GM23248 (cell line): ENCODE results near the gene HLCS.

ENCODE experiments used
- EZH2 ChIP-seq: fragments of 200-600 bp; sonication (generic); IDR thresholded peaks from 2 replicates; pipeline ENCODE4 v1.6.1; 2018; ENCODE audit warnings: antibody characterized with exemption, mild to moderate bottlenecking; ENCODE audit not compliant: insufficient read depth, poor library complexity, severe bottlenecking
- EZH2phosphoT487 ChIP-seq: fragments of 200-600 bp; sonication (generic); IDR thresholded peaks from 2 replicates; pipeline ENCODE4 v1.6.1; 2018; ENCODE audit warnings: antibody characterized with exemption, moderate library complexity, mild to moderate bottlenecking, low read depth; ENCODE audit not compliant: insufficient read depth

DNA sequence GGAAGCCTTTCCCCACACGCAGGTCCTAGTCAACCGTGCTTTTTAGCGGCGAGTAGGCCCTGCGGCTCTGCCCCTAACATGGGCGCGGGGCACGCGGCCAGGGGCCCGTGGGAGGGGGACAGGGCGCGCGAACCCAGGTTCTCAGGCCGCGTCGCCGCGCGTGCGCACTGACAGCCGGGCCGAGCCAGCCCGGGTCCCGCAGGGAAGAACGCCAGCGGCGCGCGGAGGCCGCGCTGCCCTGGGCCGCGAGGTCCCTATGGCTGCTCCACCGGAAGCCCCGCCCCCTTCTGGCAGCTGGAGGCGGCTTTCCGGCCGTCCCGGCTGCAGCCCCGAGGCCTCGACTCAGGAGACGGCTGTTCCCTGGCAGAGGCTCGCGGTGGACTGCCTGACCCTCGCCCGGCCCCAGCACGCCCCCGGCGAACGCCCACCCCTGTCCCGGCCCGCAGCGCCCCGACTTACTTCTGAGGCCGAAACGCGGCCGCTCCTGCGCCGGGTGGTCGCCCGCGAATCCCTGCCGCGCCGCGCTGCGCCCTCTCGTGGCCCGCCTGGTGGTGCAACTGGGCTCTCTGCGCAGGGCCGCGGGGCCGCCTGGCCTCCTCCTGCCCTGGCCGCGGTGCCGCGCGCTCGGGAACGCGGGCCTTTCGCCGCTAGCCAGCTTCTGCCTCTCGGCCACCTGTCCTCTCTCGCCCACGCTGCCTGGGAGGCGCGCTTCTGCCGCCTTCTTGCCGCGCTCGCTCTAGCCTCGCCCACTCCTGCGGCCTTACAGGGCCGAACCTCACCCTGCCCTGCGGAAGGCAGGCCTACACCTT, 23.4 kb upstream of the HLCS start:
- TF ChIP-seq EZH2 (no peak), EZH2phosphoT487 (no peak)
